Ectodermal cell (in vitro differentiated cells): ENCODE measurements around the gene TSBP1.
"Not testable (repeated sequence)": the region's sequence is repeated elsewhere in the genome, so short reads cannot be mapped to it uniquely, and the experiment has no call there.

Source experiments
- H3K27ac ChIP-seq: 2 replicates; pipeline ENCODE4 v1.7.0; 2013; ENCODE audit warnings: mild to moderate bottlenecking, low read depth, low read length; ENCODE audit not compliant: insufficient read depth, poor library complexity, severe bottlenecking
- H3K27me3 ChIP-seq: 2 replicates; pipeline ENCODE4 v1.7.0; 2013; ENCODE audit warnings: mild to moderate bottlenecking, low read length; ENCODE audit not compliant: insufficient read depth, control insufficient read depth, poor library complexity, severe bottlenecking
- H3K36me3 ChIP-seq: one replicate; pipeline ENCODE4 v1.7.0; 2013; ENCODE audit warnings: low read length; ENCODE audit not compliant: control insufficient read depth, insufficient read depth
- H3K4me1 ChIP-seq: one replicate; pipeline ENCODE4 v1.7.0; 2013; ENCODE audit warnings: low read length; ENCODE audit not compliant: control insufficient read depth, insufficient read depth
- H3K4me3 ChIP-seq: 2 replicates; pipeline ENCODE4 v1.7.0; 2013; ENCODE audit warnings: low read depth, low read length, control low read depth; ENCODE audit not compliant: insufficient read depth
- H3K9me3 ChIP-seq: 2 replicates; pipeline ENCODE4 v1.7.0; 2013; ENCODE audit warnings: mild to moderate bottlenecking, low read length, moderate library complexity; ENCODE audit not compliant: control insufficient read depth
- WGBS, 2 experiments: methylation state at CpG; one replicate each; pipeline ENCODE4 v1.1.7; 2013; ENCODE audit warnings: missing lambda C conversion rate in 2 of 2; 5-methylcytosine and 5-hydroxymethylcytosine counted together

Gene TSBP1

DNA sequence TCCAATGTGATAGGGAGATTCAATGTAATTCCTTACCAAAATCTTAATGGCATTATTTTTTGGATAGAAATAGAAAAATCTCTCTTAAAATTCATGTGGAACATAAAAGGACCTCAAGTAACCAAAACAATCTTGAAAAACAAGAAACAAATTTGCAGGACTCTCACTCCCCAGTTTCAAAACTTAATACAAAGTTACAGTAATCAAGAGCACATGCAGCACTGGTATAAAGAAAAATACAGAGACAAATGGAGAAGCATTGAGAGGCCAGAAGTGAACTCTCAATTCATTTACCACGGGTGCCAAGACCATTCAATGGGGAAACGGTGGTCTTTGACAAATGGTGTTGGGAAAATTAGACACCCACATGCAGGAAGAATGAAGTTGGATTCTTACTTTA is 7.8 kb upstream of the TSBP1 start:
- Histone ChIP-seq H3K9me3 (no peaks in the 10 kb centered on the region), H3K4me1 (no peaks in the 10 kb centered on the region), H3K27ac (no peak overlapping the region), H3K27me3 (no peaks in the 10 kb centered on the region), H3K36me3 (no peaks in the 10 kb centered on the region), H3K4me3 (no peak overlapping the region)
- 70 to 75% methylated on average over 2 of the region's 2 CpGs for WGBS, 2 experiments

DNA sequence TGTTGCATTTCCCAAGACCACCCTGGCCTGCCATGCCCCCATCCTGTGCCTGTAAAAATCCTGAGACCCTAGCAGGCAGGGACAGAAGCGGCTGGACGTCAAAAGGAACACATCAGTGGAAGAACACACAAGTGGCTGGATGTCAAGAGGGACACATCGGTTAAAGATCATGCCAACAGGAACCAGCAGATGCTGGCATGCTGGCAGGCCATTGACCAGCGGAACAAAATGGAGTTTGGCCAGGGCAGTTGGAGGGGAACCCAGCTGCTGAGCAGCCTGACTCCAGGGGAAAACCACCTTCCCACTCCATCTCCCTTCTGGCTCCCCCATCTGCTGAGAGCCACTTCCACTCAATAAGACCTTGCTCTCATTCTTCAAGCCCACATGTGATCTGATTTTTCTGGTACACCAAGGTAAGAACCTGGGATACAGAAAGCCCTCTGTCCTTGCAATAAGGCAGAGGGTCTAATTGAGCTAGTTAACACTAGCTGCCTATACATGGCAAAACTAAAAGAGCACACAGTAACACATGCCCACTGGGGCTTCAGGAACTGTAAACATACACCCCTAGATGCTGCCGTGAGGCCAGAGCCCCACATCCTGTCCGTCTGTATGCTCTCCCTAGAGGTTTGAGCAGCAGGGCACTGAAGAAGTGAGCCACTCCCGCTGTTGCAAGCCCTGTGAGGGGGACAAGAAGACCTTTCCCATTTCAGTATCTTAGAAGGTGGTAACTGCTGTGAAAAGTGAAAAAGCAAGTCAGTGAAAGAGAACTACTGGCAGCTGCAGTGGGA is 4.2 kb upstream of the TSBP1 start:
- no peaks in the 10 kb centered on the region for H3K4me1 ChIP-seq
- H3K27me3 ChIP-seq, result no peaks in the 10 kb centered on the region
- no peak overlapping the region for H3K27ac ChIP-seq
- WGBS, 2 experiments, result 90% methylated on average over 7 of the region's 7 CpGs
- no peaks in the 10 kb centered on the region for H3K9me3 ChIP-seq
- H3K4me3 ChIP-seq, result no peak overlapping the region
- H3K36me3 ChIP-seq, result no peaks in the 10 kb centered on the region

DNA sequence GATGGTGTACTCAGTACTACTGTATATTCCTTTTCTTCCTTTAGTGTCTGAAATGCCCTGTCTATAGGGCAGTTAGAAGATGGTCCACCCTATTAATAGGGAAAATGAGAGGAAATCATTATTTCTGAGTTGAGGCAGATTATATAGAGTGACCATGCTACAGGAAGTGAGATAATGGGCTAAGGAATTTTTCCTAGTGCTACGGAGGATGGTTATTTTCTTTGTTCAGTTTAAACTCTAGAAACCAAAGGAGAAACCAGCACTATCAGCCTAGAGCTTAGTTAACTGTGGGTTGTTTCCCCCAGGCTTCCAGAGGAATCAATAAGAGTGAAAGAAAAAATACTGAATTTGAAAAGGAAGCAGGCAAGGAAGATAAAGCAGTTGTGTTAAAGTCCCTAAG is 474 bp downstream of the TSBP1 start:
- Histone ChIP-seq H3K36me3 (no peaks in the 10 kb centered on the region), H3K27me3 (no peaks in the 10 kb centered on the region), H3K4me3 (no peak overlapping the region), H3K27ac (no peak overlapping the region), H3K4me1 (no peaks in the 10 kb centered on the region), H3K9me3 (no peaks in the 10 kb centered on the region)
- WGBS, 2 experiments, result 76 to 77% methylated on average over 1 of the region's 1 CpG

DNA sequence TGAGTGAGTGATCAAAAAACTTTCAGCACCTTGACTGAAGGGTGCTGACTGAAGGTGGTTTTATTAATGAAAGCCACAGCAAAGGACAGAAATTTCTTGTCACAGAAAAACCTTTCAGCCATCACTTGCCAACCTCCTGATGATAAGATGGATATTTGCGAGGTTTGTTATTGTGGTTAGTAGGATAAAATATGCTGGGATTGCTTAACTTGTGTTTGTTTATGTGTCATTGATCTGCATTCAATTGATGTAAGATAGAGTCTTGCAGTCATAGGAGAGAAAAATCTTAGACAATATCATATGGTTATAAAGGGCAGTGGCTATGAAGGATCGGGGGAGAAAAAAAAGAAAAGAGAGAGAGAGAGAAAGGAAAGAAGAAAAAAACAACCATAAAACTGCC is 1.2 kb downstream of the TSBP1 start:
- Histone ChIP-seq H3K27ac (no peak overlapping the region), H3K9me3 (no peaks in the 10 kb centered on the region), H3K4me3 (no peak overlapping the region), H3K27me3 (no peaks in the 10 kb centered on the region), H3K4me1 (no peaks in the 10 kb centered on the region), H3K36me3 (no peaks in the 10 kb centered on the region)
- 100% methylated on average over 1 to 2 of the region's 2 CpGs for WGBS, 2 experiments

- Histone ChIP-seq H3K4me3 (no peak overlapping the region), H3K9me3 (no peaks in the 10 kb centered on the region), H3K36me3 (no peaks in the 10 kb centered on the region), H3K4me1 (no peaks in the 10 kb centered on the region), H3K27ac (no peak overlapping the region), H3K27me3 (no peaks in the 10 kb centered on the region)
- WGBS, 2 experiments, result 63 to 82% methylated on average over 3 of the region's 3 CpGs
Observed at GRCh38 chr6:32369660-32370059, 2.0 kb downstream of the TSBP1 start.

DNA sequence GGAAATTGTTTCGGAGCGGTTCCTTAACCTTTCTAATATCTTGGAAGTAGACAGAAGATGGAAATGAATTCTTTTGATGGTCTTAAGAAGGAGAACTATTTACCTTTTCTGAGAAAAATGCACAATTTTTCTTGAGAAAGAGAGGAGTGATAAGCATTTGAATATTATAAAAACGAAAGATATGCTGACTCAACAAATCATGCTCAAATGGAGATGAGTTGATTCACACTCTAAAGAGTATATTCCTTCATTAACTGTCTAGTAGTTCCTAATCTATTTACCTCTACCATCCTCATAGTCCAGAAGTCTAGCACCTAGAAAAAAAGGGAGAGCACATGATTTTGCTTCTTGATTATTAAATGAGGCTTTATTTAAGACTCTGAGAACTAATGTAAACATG is 4.1 kb downstream of the TSBP1 start:
- H3K4me1 ChIP-seq, result no peaks in the 10 kb centered on the region
- WGBS, 2 experiments, result 87 to 100% methylated on average over 1 to 3 of the region's 3 CpGs
- H3K27me3 ChIP-seq, result no peaks in the 10 kb centered on the region
- H3K4me3 ChIP-seq, result no peak overlapping the region
- H3K27ac ChIP-seq, result no peak overlapping the region
- no peaks in the 10 kb centered on the region for H3K9me3 ChIP-seq
- no peaks in the 10 kb centered on the region for H3K36me3 ChIP-seq

DNA sequence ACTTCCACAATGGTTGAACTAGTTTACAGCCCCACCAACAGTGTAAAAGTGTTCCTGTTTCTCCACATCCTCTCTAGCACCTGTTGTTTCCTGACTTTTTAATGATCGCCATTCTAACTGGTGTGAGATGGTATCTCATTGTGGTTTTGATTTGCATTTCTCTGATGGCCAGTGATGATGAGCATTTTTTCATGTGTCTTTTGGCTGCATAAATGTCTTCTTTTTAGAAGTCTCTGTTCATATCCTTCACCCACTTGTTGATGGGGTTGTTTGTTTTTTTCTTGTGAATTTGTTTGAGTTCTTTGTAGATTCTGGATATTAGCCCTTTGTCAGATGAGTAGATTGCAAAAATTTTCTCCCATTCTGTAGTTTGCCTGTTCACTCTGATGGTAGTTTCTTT is 12.5 kb downstream of the TSBP1 start:
- not testable (repeated sequence) for H3K9me3 ChIP-seq, H3K4me3 ChIP-seq, H3K4me1 ChIP-seq, H3K27ac ChIP-seq, H3K36me3 ChIP-seq, H3K27me3 ChIP-seq
- WGBS, 2 experiments, result no CpG with 5 or more reads among the region's 1 CpG

DNA sequence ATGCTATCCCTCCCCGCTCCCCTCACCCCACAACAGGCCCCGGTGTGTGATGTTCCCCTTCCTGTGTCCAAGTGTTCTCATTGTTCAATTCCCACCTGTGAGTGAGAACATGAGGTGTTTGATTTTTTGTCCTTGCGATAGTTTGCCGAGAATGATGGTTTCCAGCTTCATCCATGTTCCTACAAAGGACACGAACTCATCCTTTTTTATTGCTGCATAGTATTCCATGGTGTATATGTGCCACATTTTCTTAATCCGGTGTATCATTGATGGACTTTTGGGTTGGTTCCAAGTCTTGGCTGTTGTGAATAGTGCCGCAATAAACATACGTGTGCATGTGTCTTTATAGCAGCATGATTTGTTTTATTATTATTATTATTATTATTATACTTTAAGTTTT is 13.2 kb downstream of the TSBP1 start:
- not testable (repeated sequence) for H3K27ac ChIP-seq, H3K4me1 ChIP-seq, H3K9me3 ChIP-seq, H3K36me3 ChIP-seq, H3K4me3 ChIP-seq, H3K27me3 ChIP-seq
- WGBS, 2 experiments, result 89 to 91% methylated on average over 4 to 7 of the region's 8 CpGs

- Histone ChIP-seq H3K27ac (no peak overlapping the region), H3K36me3 (no peaks in the 10 kb centered on the region), H3K27me3 (no peaks in the 10 kb centered on the region), H3K4me1 (no peaks in the 10 kb centered on the region), H3K9me3 (no peaks in the 10 kb centered on the region), H3K4me3 (no peak overlapping the region)
- 84 to 93% methylated on average over 1 of the region's 1 CpG for WGBS, 2 experiments
Observed at GRCh38 chr6:32355018-32355417, 16.7 kb downstream of the TSBP1 start.

- no peak overlapping the region for H3K4me3 ChIP-seq
- H3K27ac ChIP-seq, result no peak overlapping the region
- H3K4me1 ChIP-seq, result no peaks in the 10 kb centered on the region
- H3K27me3 ChIP-seq, result no peaks in the 10 kb centered on the region
- 87 to 89% methylated on average over 2 of the region's 2 CpGs for WGBS, 2 experiments
- H3K36me3 ChIP-seq, result no peaks in the 10 kb centered on the region
- no peaks in the 10 kb centered on the region for H3K9me3 ChIP-seq
Observed at GRCh38 chr6:32353348-32353747, 18.4 kb downstream of the TSBP1 start.

- Histone ChIP-seq H3K36me3 (no peaks in the 10 kb centered on the region), H3K4me3 (no peak overlapping the region), H3K27ac (no peak overlapping the region), H3K9me3 (no peaks in the 10 kb centered on the region), H3K27me3 (no peaks in the 10 kb centered on the region), H3K4me1 (no peaks in the 10 kb centered on the region)
- WGBS, 2 experiments, result 92 to 100% methylated on average over 1 of the region's 2 CpGs
Observed at GRCh38 chr6:32340242-32340641, 31.5 kb downstream of the TSBP1 start.
